ENCODE results near the gene RUNX2. TPM values are rescaled to one million over a fixed set of nuclear protein-coding genes. Genes with fewer than 3 reads are reported as not detected.

Gene RUNX2
- total RNA-seq, 4 donors from 2014 or later = 0.26 to 6.2 (median 2.1) TPM

DNA sequence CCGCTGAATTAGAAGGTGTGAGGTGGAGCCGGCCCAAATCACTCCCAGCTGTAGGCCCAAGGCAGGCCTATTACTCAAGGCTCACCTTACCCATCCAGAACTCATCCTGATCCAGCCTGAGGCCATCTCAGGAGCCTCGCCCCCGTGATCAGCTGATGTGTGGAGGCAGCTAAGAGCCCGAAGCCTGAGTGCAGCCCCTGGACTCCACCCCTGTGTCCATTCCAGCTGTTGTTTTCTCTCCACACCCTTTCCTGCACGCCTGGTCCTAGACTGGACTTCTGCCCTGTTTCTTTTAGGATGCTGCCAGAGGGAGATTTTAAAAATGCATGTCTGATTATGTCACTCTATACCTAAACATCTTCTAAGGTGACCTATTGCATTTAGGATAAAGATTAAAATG, 174.3 kb downstream of the RUNX2 start:
- H3K9me3 ChIP-seq = no peaks in the 10 kb centered on the region
- no peaks in the 10 kb centered on the region for H3K27me3 ChIP-seq
- H3K27ac ChIP-seq = no peak overlapping the region
- intact Hi-C loops (cut with DNase I; ENCODE audit: low total_unique reads) = no loop called here
- H3K36me3 ChIP-seq = no peaks in the 10 kb centered on the region
- H3K4me1 ChIP-seq = no peaks in the 10 kb centered on the region
- DNase-seq = no peak
- H3K4me3 ChIP-seq = no peak overlapping the region
- TF ChIP-seq POLR2A (IDR thresholded peaks at IDR 0.05) = no peak
- TF ChIP-seq, protein P1, sequence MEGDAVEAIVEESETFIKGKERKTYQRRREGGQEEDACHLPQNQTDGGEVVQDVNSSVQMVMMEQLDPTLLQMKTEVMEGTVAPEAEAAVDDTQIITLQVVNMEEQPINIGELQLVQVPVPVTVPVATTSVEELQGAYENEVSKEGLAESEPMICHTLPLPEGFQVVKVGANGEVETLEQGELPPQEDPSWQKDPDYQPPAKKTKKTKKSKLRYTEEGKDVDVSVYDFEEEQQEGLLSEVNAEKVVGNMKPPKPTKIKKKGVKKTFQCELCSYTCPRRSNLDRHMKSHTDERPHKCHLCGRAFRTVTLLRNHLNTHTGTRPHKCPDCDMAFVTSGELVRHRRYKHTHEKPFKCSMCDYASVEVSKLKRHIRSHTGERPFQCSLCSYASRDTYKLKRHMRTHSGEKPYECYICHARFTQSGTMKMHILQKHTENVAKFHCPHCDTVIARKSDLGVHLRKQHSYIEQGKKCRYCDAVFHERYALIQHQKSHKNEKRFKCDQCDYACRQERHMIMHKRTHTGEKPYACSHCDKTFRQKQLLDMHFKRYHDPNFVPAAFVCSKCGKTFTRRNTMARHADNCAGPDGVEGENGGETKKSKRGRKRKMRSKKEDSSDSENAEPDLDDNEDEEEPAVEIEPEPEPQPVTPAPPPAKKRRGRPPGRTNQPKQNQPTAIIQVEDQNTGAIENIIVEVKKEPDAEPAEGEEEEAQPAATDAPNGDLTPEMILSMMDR (IDR thresholded peaks at IDR 0.05) = no peak

DNA sequence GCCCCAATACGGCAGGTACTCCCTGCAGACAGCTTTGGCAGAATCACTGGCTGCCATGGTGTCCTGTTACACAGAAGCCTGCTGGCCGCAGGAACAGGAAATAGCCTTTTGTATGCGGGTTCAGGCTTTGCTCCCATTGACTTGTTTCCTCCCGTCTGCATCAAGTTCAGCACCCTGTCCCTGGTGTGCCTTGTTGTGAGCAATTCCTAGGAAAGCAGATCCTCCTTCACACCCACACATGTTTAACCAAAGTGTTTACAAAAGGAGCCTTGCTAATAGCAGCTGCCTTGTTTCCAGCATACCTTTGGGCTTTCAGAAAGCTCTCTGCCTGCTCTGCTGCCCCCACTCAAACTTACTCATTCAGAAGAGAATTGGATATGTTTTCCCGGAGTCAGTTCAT, 176.8 kb downstream of the RUNX2 start:
- Histone ChIP-seq H3K4me3 (no peak overlapping the region), H3K27ac (no peak overlapping the region), H3K9me3 (no peaks in the 10 kb centered on the region), H3K27me3 (no peaks in the 10 kb centered on the region), H3K36me3 (no peaks in the 10 kb centered on the region), H3K4me1 (no peaks in the 10 kb centered on the region)
- TF ChIP-seq, protein P1 (IDR thresholded peaks at IDR 0.05) = no peak
- no peak for TF ChIP-seq POLR2A (IDR thresholded peaks at IDR 0.05)
- intact Hi-C loops (cut with DNase I; ENCODE audit: low total_unique reads) = no loop called here
- DNase-seq = no peak

DNA sequence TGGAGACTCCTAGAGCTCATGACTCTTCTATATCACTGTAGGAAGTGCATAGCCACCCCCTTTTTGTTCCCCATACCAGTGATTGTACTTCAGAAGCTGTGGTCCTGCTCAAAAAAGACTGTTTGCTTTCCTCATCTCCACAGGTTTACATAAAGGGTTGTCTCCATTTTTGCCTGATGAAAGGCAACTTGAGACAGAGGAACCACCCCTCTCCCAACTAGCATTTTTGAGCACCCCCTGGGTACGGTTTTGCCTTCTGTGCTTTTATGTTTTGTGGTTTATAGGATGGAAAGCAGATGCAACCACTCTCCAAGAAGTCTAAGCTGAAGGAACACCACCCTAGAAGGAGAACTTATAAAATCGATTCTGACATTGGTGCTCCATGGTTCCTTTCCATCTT, 177.3 kb downstream of the RUNX2 start:
- H3K4me3 ChIP-seq = no peak overlapping the region
- no peak overlapping the region for H3K27ac ChIP-seq
- H3K27me3 ChIP-seq = no peaks in the 10 kb centered on the region
- DNase-seq = no peak
- H3K4me1 ChIP-seq = no peaks in the 10 kb centered on the region
- H3K36me3 ChIP-seq = no peaks in the 10 kb centered on the region
- intact Hi-C loops (cut with DNase I; ENCODE audit: low total_unique reads) = no loop called here
- H3K9me3 ChIP-seq = no peaks in the 10 kb centered on the region
- TF ChIP-seq POLR2A (IDR thresholded peaks at IDR 0.05) = no peak
- TF ChIP-seq, protein P1 (IDR thresholded peaks at IDR 0.05) = no peak

DNA sequence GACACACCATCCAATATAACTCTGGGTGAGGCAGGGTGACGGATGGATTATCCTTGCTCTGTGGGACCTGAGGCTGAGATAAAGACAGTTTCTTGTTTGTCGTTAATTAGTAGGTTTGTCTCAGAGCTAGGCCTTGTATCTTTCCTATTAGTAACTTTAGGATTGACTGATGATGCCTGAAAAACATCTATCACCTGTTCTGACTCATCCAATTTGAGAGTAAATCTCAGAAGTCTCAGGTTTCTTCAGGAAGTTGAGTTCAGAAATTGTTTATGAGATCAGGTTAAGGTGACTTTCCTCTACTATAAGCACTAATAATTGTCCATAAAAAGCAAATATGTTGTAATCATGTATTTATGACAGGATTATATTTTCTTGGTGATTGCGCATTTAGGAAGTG, 179.1 kb downstream of the RUNX2 start:
- no peaks in the 10 kb centered on the region for H3K9me3 ChIP-seq
- H3K36me3 ChIP-seq = no peaks in the 10 kb centered on the region
- no peak for DNase-seq
- no peak overlapping the region for H3K4me3 ChIP-seq
- H3K27me3 ChIP-seq = no peaks in the 10 kb centered on the region
- no peak overlapping the region for H3K27ac ChIP-seq
- TF ChIP-seq, protein P1 (IDR thresholded peaks at IDR 0.05) = no peak
- TF ChIP-seq POLR2A (IDR thresholded peaks at IDR 0.05) = no peak
- no peaks in the 10 kb centered on the region for H3K4me1 ChIP-seq
- intact Hi-C loops (cut with DNase I; ENCODE audit: low total_unique reads) = no loop called here

DNA sequence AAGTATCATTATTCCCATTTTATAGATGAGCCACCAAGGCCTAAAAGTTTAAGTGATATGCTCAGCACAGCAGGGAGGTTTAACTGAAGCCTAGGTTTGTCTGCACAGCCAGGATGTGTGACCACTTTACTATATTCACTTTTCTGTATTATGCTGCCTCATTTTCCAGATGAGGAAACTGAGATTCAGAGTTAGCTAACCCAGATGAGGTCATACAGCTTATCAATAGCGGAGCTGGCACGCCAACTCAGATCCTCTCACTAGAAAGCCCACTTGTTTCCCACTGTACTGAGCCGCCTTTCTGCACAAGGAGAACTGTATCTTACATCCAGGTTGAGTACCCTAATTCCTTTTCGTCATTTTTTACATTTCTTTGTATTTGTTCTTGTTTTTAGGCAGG, 181.3 kb downstream of the RUNX2 start:
- intact Hi-C loops (cut with DNase I; ENCODE audit: low total_unique reads) = no loop called here
- no peak for DNase-seq
- Histone ChIP-seq H3K27ac (no peak overlapping the region), H3K4me3 (no peak overlapping the region), H3K4me1 (no peaks in the 10 kb centered on the region), H3K27me3 (no peaks in the 10 kb centered on the region), H3K36me3 (no peaks in the 10 kb centered on the region), H3K9me3 (no peaks in the 10 kb centered on the region)
- no peak for TF ChIP-seq POLR2A (IDR thresholded peaks at IDR 0.05)
- TF ChIP-seq, protein P1 (IDR thresholded peaks at IDR 0.05) = no peak

Data from uterus (tissue), 4 donors.